ENCODE results near the gene SHISA6.
"Not testable (repeated sequence)": the region's sequence is repeated elsewhere in the genome, so short reads cannot be mapped to it uniquely, and the experiment has no call there.

SHISA6 gene

GRCh38 chr17:11303773-11304394 is 62.9 kb downstream of the SHISA6 start:
- no peak for DNase-seq (ENCODE audit: low read depth)

DNA sequence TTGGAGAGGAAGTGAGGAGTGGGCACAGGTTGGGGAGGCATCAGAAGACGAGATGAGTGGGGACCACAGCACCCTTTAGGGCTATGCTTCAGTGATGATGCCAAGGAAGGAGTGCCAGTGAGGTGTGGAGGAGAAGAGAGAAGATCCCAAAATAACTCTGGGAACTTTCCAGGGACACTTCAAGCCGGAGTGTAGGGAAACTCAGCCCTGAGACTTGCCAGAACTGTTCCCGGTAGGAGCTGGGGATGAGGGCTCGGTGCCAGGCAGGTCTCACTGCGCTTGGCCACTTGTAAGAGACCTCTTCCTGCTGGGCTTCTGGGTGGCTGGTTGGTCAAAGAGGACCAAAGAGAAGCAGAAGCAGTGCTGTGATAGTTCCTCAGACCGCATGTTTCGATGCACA is 63.6 kb downstream of the SHISA6 start:
- no peak for DNase-seq (ENCODE audit: low read depth)

GRCh38 chr17:11305524-11305923 is 64.5 kb downstream of the SHISA6 start:
- no peak for DNase-seq (ENCODE audit: low read depth)

GRCh38 chr17:11308531-11308930 is 67.5 kb downstream of the SHISA6 start:
- no peak for DNase-seq (ENCODE audit: low read depth)

DNA sequence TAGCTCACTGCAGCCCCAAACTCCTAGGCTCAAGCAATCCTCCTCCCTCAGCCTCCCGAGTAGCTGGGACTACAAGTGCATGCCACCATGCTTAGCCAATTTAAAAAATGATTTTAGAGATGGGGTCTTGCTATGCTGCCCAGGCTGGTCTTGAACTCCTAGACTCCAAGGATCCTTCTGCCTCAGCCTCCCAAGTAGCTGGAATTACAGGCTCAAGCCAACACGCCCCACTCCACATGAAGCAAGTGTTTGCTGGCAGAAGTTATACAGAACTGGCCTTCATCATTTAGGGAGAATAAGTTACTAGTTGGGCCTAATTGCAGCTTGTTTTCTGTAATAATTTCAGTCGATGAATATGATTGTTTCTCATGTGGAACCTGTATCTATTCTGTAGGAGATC is 68.0 kb downstream of the SHISA6 start:
- no peak for DNase-seq (ENCODE audit: low read depth)

GRCh38 chr17:11309850-11310249 is 68.8 kb downstream of the SHISA6 start:
- DNase-seq (ENCODE audit: low read depth): no peak

GRCh38 chr17:11316451-11316850 is 75.4 kb downstream of the SHISA6 start:
- DNase-seq (ENCODE audit: low read depth): not testable (repeated sequence)

DNA sequence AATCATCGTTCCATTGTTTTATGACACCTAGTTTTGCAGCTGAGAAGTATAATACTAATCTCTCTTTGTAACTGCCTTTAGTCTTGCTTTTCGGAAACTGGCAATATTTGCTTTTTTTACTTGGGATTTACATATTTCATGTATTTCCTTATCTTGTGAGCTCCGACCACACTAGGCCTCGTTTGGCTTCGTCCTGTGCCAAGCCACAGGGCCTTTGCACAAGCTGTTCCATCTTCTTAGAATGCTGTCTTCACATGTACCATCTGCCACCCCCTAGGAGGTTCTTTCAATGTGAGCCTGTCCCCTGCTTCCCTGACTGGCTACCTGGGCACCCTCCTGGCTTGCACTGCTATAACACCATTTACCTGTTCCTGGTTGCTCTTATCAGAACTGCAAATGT is 77.2 kb downstream of the SHISA6 start:
- DNase-seq (ENCODE audit: low read depth): no peak

DNA sequence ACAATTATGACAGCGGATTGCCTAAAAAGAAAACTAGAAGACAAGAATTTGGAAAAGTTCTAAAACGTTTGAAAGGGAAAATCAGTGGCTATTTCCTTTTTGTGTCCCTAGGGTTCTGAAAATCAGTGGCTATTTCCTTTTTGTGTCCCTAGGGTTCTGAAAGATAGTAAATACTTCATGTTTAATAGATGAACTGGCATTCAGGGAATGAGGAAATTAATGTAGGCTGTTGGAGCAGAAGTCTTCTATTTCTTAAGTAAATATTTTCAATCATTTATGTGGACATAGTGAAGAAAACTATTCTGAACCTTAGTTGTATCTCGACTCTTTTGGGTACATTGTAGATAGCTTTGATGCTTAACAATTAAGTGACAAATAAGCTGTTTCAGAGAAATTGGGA is 78.9 kb downstream of the SHISA6 start:
- DNase-seq (ENCODE audit: low read depth): no peak

- DNase-seq (ENCODE audit: low read depth): no peak
Observed at GRCh38 chr17:11324021-11324420, 83.0 kb downstream of the SHISA6 start.

GRCh38 chr17:11324846-11325420 is 83.9 kb downstream of the SHISA6 start:
- no peak for DNase-seq (ENCODE audit: low read depth)

DNA sequence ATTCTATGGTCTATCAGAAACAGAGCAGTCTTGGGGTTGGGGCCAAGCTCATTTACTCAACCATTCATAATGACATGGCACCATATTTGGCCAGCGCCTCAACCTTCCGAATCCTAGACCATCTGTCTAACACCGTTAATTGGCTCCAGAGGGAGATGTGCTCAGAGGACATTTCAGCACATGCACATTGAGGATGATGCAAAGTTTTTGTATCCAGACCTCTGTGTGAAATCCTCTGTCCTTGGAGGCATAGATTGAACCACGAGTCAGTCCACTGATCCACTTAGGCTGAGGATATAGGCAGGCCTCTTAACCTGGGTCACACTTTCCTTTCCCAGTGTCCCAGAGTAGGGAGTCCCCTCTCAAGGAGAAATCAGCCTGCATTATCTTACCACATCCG is 85.5 kb downstream of the SHISA6 start:
- DNase-seq (ENCODE audit: low read depth): no peak

DNA sequence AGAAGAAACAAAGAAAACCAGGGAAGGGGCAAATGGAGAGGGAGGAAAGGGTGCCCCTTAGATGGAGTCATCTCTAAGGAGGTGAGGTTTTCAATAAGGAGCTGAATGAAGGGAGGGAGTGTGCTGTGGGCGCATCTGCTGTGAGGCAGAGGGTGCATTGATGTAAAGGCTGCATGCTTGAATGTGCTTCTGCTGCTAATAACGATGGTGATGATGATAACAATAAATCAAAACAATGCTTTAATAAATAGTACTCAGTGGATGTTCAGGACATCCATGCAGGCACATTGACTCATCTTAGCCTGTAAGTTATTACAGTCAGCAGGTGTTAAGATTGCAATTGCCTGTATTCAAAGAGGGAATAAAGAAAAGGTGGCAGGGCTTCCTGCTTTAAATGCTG is 87.8 kb downstream of the SHISA6 start:
- no peak for DNase-seq (ENCODE audit: low read depth)

GRCh38 chr17:11330006-11330405 is 89.0 kb downstream of the SHISA6 start:
- no peak for DNase-seq (ENCODE audit: low read depth)

DNA sequence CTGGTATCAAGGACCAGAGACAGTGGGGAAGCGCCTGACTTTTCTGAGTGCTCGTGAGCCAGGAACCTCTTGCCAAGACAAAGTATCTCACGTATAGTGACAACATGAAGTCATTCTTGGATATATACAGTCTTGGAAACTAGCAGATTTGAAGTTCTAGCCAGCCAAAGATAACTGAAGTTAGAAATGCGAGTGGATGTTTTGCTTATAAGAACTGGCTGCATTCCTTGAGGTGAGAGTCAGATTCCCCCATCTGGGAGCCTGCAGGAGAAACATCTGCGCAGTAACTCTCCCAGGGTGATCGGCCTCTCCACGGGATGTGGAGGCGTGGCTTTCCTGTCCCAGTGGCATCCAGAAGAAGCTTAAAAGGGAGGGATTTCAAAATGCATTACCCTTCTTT is 89.8 kb downstream of the SHISA6 start:
- no peak for DNase-seq (ENCODE audit: low read depth)

- no peak for DNase-seq (ENCODE audit: low read depth)
Observed at GRCh38 chr17:11331547-11332513, 90.8 kb downstream of the SHISA6 start.

- no peak for DNase-seq (ENCODE audit: low read depth)
Observed at GRCh38 chr17:11332706-11333105, 91.7 kb downstream of the SHISA6 start.

DNA sequence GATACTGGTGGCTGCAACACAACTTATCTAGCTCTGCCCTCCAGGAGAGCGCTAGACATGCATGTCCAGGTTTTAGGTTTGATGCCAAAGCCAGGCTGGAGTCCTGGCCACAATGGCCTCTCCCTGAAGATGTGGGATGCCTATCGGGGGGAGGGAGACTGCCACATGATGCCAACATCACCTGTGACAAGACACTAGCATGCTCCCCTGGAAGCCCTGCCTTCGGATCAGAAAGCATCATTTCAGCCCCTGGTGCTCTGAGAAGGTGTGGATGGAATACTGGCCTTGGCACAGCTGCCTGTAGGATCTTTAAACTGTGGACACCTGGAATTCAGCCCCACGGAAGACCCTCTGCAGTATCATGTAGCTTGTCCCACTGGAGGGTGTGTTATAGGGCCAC is 93.5 kb downstream of the SHISA6 start:
- no peak for DNase-seq (ENCODE audit: low read depth)

- no peak for DNase-seq (ENCODE audit: low read depth)
Observed at GRCh38 chr17:11336290-11336689, 95.3 kb downstream of the SHISA6 start.

- no peak for DNase-seq (ENCODE audit: low read depth)
Observed at GRCh38 chr17:11340803-11341202, 99.8 kb downstream of the SHISA6 start.

GRCh38 chr17:11342138-11342537 is 101.1 kb downstream of the SHISA6 start:
- no peak for DNase-seq (ENCODE audit: low read depth)

GRCh38 chr17:11349106-11349505 is 108.1 kb downstream of the SHISA6 start:
- no peak for DNase-seq (ENCODE audit: low read depth)

DNA sequence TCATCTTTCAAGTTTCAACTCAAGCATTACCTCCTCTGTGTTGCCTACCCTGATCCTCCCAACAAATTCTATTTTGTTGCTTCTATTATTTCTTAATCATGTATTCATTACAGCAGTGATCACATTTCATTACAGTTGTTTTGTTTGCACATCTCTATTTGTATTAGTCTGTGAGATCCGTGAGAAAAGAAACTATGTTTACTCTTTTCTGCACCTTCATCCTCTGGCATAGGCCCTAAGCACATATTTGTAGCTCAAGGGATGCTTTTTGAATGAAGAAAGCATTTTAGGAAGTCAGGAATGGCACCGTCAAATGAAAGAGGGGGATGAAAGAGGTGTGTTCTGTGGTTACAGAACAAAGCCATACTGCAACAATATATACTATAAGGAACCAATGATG is 110.5 kb downstream of the SHISA6 start:
- no peak for DNase-seq (ENCODE audit: low read depth)
